Ramos (cell line): ENCODE data around the gene GUCY2D.

Experiments
- in situ Hi-C: fragments of 300-500 bp; cut with MboI; formaldehyde crosslinking; loops from one replicate; pipeline ENCODE4 v1.14.3; 2022; ENCODE audit warnings: low sequenced_read_pairs; ENCODE audit not compliant: unreplicated experiment

Gene GUCY2D

GRCh38 chr17:8060274-8060673 lies 57.9 kb downstream of the GUCY2D start:
- in situ Hi-C loops = loop anchor here (25.0 kb wide), 1 partner anchor 677 kb away; the partner anchor contains the start of gene CCDC42

GRCh38 chr17:8061851-8062250 lies 59.4 kb downstream of the GUCY2D start:
- in situ Hi-C loops = loop anchor here (25.0 kb wide), 1 partner anchor 675 kb away; the partner anchor contains the start of gene CCDC42

- in situ Hi-C loops = loop anchor here (25.0 kb wide), 1 partner anchor 675 kb away; the partner anchor contains the start of gene CCDC42
Observed at GRCh38 chr17:8062435-8062806, 60.0 kb downstream of the GUCY2D start.

- in situ Hi-C loops = loop anchor here (25.0 kb wide), 1 partner anchor 674 kb away; the partner anchor contains the start of gene CCDC42
Observed at GRCh38 chr17:8062807-8063483, 60.5 kb downstream of the GUCY2D start.

- in situ Hi-C loops = loop anchor here (25.0 kb wide), 1 partner anchor 673 kb away; the partner anchor contains the start of gene CCDC42
Observed at GRCh38 chr17:8063761-8064534, 61.5 kb downstream of the GUCY2D start.

- in situ Hi-C loops = loop anchor here (25.0 kb wide), 1 partner anchor 673 kb away; the partner anchor contains the start of gene CCDC42
Observed at GRCh38 chr17:8064561-8065019, 62.2 kb downstream of the GUCY2D start.

- in situ Hi-C loops = loop anchor here (25.0 kb wide), 1 partner anchor 670 kb away; the partner anchor contains the start of gene CCDC42
Observed at GRCh38 chr17:8066841-8067775, 64.7 kb downstream of the GUCY2D start.

GRCh38 chr17:8067806-8068205 lies 65.4 kb downstream of the GUCY2D start:
- in situ Hi-C loops = loop anchor here (25.0 kb wide), 1 partner anchor 669 kb away; the partner anchor contains the start of gene CCDC42

GRCh38 chr17:8068736-8069586 lies 66.5 kb downstream of the GUCY2D start:
- in situ Hi-C loops = loop anchor here (25.0 kb wide), 1 partner anchor 668 kb away; the partner anchor contains the start of gene CCDC42

- in situ Hi-C loops = loop anchor here (25.0 kb wide), 1 partner anchor 668 kb away; the partner anchor contains the start of gene CCDC42
Observed at GRCh38 chr17:8069587-8069860, 67.1 kb downstream of the GUCY2D start.
